GM20000 (cell line): ENCODE measurements around the gene BCAR3.

Source experiments
- DNase-seq: peaks from one replicate; pipeline ENCODE4 v3.0.0; 2012; ENCODE audit warnings: low spot score
- CTCF ChIP-seq: IDR thresholded peaks from 2 replicates; pipeline ENCODE4 v1.5.1; 2012; ENCODE audit warnings: mild to moderate bottlenecking, control low read depth; ENCODE audit errors: extremely low read depth, missing control alignments

BCAR3 gene

GRCh38 chr1:93541045-93541444 is 140.6 kb downstream of the BCAR3 start:
- no peak for DNase-seq

DNA sequence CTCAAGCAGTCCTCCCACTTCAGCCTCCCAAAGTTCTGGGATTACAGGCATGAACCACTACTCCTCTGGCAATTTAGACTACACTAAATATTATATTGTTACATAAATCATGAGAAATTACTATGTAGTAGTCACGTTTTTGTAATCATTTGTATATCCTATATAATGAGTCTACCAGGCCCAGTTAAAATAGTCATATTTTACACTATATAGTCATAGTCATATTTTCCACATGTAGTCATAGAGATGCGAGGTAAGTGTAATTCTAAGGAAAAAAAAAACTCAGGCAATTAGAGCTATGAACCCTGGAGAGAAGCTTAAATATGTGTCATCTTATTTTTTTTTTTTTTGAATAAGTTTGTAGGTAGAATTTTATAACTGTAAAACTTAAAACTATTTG is 143.7 kb downstream of the BCAR3 start:
- TF ChIP-seq CTCF = no peak
- DNase-seq = no peak

More at GRCh38 chr1:93541045-93541444, 140.6 kb downstream of the BCAR3 start:
- TF ChIP-seq CTCF = no peak

GRCh38 chr1:93537396-93537795 is 144.2 kb downstream of the BCAR3 start:
- DNase-seq = no peak
- TF ChIP-seq CTCF = no peak

DNA sequence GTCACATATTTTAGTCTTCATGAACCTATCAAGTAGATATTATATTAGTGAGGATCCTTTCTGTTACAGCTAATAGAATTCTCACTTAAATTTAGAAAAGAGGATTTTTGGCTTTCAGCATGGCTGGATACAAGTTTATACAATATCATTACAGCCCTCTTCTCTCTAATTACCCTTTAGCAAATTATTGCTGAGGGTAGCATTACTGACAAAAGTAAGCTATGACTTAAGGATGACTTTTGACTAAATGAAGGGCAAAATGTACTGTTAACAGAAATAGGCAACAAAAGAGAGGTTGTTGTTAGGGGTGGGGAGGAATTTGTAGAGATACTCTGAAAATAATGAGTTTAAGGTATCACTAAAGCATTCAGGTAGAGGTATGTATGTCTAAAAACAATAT is 148.0 kb downstream of the BCAR3 start:
- DNase-seq = no peak
- no peak for TF ChIP-seq CTCF

- TF ChIP-seq CTCF = no peak
- no peak for DNase-seq
Measured at GRCh38 chr1:93532780-93533378, 148.8 kb downstream of the BCAR3 start.

DNA sequence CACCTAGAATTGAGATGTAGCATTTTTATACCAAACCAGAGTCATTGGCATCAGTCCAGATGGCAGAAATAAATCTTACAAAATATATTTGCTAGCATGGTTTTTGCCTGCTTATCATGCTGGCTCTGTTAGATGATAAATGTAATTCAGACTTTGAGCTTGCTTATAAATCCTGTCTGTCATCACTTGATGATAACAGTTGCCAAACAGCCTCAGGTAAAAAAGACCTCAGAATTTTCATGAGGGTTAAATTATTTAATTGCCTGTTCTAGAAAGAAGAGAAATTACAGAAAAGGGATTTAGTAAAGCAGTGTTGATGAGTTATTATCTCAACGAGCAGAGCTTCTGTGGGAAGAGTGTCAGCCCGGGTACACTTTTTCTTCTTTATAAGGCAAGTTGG is 150.4 kb downstream of the BCAR3 start:
- no peak for TF ChIP-seq CTCF

DNA sequence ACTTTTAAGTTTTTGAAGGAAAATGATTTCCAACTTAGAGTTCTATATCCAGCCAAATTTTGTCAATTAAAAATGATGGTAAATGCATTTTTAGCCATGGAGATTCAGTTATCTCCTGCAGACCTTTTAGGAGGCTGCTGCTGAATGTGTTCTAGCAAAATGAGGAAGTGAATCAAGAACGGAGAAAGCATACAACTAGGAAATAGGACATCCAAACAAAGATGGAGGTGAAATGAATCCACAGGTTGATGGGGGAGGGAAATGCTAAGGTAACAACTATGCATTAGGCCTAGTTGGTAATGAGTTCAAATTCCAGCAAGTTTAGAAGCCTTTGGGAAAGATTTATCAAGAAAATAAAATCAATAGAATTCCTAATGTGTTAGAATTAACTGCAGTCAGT is 153.2 kb downstream of the BCAR3 start:
- DNase-seq = no peak
- TF ChIP-seq CTCF = no peak

More for the DNA sequence above, 150.4 kb downstream of the BCAR3 start:
- DNase-seq = no peak
